Kidney (tissue), 14 donors: Measurements from ENCODE around the gene SLC46A3. TPM values are rescaled to one million over a fixed set of nuclear protein-coding genes. Genes with fewer than 3 reads are reported as not detected.

Experiments used
- DNase-seq, 5 donors: peaks; one replicate each; pipeline ENCODE4 v3.0.0-alpha.2; 2013 to 2020
- FAIRE-seq: peaks from 2 replicates; lab custom pipeline; 2012; peaks lifted over from hg19 to GRCh38; lab: Jason Lieb, UNC
- H3K27ac ChIP-seq, 2 donors: one replicate each; pipeline ENCODE4 v1.7.0; 2013; ENCODE audit warnings: low read depth in 2 of 2, low read length in 2 of 2, inconsistent platforms in 1 of 2
- H3K27me3 ChIP-seq: one replicate; pipeline ENCODE4 v1.7.1; 2013; ENCODE audit warnings: low read length, inconsistent platforms; ENCODE audit not compliant: control insufficient read depth, insufficient read depth
- H3K36me3 ChIP-seq, 3 donors: one replicate each; pipeline versions ENCODE4 v1.7.0 to v1.7.1; 2013; ENCODE audit warnings: low read length in 3 of 3, control low read depth in 1 of 3, inconsistent platforms in 1 of 3; ENCODE audit not compliant: insufficient read depth in 3 of 3, control insufficient read depth in 2 of 3
- H3K4me1 ChIP-seq, 3 donors: one replicate each; pipeline versions ENCODE4 v1.7.0 to v1.7.1; 2013; ENCODE audit warnings: low read length in 3 of 3, inconsistent platforms in 1 of 3, low read depth in 1 of 3; ENCODE audit not compliant: control insufficient read depth in 2 of 3, insufficient read depth in 2 of 3
- H3K4me3 ChIP-seq, 3 donors: one replicate each; pipeline versions ENCODE4 v1.7.0 to v1.8.1; 2013; ENCODE audit warnings: low read length in 3 of 3, control low read depth in 1 of 3, inconsistent platforms in 1 of 3
- H3K9ac ChIP-seq, 3 donors: one replicate each; pipeline versions ENCODE4 v1.7.0 to v1.7.1; 2013; ENCODE audit warnings: low read length in 3 of 3, control low read depth in 1 of 3, inconsistent platforms in 1 of 3
- H3K9me3 ChIP-seq, 3 donors: one replicate each; pipeline versions ENCODE4 v1.7.0 to v1.7.1; 2013; ENCODE audit warnings: low read length in 3 of 3, control low read depth in 1 of 3, inconsistent platforms in 1 of 3; ENCODE audit not compliant: control insufficient read depth in 2 of 3, insufficient read depth in 1 of 3
- intact Hi-C: fragments of 100-400 bp; cut with DNase I; formaldehyde crosslinking; loops from one replicate; pipeline ENCODE4 v1.11.1; 2022
- polyA plus RNA-seq: library from polyadenylated mRNA; stranded (reverse); fragments of 350-450 nt; fragmentation: Illumina TruSeq; extraction: RNeasy Lipid Tissue Mini Kit (QIAGEN cat#74804); gene quantifications from one replicate; pipeline ENCODE4 v1.2.3, GENCODE V29; 2014; ENCODE audit warnings: low read depth, low replicate concordance; ENCODE audit not compliant: insufficient read depth
- total RNA-seq: library from RNA; stranded (reverse); fragmentation: NEBNext Ultra II Directional; extraction: Animal tissue kit (Norgen Biotek cat#: 25700); gene quantifications from one replicate; pipeline ENCODE4 v1.2.1, GENCODE V29; 2021
- TF ChIP-seq, protein P1 (sequence below): IDR thresholded peaks from 3 replicates; pipeline ENCODE4 v1.5.1; 2012; ENCODE audit warnings: mild to moderate bottlenecking, moderate library complexity, borderline replicate concordance; ENCODE audit not compliant: insufficient read depth; ENCODE audit errors: extremely low read depth
- donor health status: control.
- donor health status: control.
- donor health status: control.
- donor health status: control.
- donor health status: control.
- donor health status: DM: yes; HTN: yes; CAD: no.
- donor health status: Normal renal cell carcinoma (clear cell type).

The SLC46A3 gene
- total and polyA plus RNA-seq, 2 donors from 2014 or later: 16.7 to 30.0 TPM

DNA sequence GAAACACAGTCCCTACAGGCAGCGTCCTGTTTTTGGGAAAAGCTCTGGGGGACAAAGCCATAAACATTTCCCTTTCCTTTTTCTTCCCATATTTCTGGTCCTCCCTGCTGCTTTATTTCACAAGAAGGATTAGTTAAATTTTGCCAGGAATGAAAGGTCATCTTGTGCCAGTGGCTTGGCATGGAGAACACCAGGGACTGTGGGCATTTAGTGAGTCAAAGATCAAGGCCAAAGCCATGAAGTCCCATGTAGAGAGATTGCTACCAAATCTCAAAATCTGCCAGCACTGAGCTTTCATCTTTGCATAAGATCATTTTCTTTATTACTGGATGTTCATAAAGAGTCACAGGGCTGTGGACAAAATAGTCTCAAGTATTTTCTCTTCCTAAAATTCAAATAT, 29.1 kb upstream of the SLC46A3 start:
- Histone ChIP-seq H3K27ac (no peak overlapping the region), H3K36me3 (no peaks in the 10 kb centered on the region), H3K9me3 (no peaks in the 10 kb centered on the region), H3K4me3 (no peak overlapping the region), H3K9ac (no peak overlapping the region), H3K27me3 (no peaks in the 10 kb centered on the region), H3K4me1 (no peaks in the 10 kb centered on the region)
- TF ChIP-seq, protein P1, sequence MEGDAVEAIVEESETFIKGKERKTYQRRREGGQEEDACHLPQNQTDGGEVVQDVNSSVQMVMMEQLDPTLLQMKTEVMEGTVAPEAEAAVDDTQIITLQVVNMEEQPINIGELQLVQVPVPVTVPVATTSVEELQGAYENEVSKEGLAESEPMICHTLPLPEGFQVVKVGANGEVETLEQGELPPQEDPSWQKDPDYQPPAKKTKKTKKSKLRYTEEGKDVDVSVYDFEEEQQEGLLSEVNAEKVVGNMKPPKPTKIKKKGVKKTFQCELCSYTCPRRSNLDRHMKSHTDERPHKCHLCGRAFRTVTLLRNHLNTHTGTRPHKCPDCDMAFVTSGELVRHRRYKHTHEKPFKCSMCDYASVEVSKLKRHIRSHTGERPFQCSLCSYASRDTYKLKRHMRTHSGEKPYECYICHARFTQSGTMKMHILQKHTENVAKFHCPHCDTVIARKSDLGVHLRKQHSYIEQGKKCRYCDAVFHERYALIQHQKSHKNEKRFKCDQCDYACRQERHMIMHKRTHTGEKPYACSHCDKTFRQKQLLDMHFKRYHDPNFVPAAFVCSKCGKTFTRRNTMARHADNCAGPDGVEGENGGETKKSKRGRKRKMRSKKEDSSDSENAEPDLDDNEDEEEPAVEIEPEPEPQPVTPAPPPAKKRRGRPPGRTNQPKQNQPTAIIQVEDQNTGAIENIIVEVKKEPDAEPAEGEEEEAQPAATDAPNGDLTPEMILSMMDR: no peak
- intact Hi-C loops: no loop called here
- FAIRE-seq (no peak), DNase-seq (no peak)

DNA sequence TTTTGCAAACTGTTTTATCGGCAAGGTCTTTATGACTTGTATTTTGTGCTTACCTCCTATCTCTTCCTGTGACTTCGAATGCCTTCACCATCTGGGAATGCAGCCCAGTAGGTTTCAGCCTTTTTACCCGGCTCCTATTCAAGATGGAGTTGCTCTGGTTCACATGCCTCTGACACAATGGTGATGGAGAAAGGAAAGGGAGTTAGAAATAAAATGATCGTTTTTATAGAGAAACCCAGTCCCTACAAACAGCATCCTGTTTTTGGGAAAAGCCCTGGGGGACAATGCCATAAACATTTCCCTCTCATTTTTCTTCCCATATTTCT, 27.5 kb upstream of the SLC46A3 start:
- intact Hi-C loops: no loop called here
- Histone ChIP-seq H3K27me3 (no peaks in the 10 kb centered on the region), H3K4me1 (no peaks in the 10 kb centered on the region), H3K9ac (no peak overlapping the region), H3K9me3 (no peaks in the 10 kb centered on the region), H3K4me3 (no peak overlapping the region), H3K27ac (no peak overlapping the region), H3K36me3 (no peaks in the 10 kb centered on the region)
- TF ChIP-seq, protein P1: no peak
- no peak for DNase-seq
- FAIRE-seq: no peak

DNA sequence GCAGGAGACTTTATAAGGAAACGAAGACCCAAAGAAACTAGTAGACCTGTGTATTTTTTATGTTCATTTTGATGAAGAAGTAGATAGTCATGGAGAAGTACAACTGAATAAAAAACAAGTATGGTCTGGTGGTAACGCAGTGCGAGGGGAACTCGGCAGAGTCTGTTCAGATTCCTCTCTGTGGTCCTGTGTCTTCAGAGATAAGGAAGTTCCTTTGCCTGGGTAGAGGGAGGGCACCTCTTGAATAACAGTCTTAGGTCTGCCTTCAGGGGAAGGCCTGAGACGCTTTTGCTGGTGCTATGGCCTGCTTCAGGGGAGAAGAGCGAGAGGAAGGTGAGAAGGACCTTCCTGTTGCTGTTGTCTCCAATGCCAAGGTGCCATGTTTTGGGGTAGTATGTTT, 25.9 kb upstream of the SLC46A3 start:
- intact Hi-C loops: no loop called here
- FAIRE-seq (no peak), DNase-seq (no peak)
- Histone ChIP-seq H3K36me3 (no peaks in the 10 kb centered on the region), H3K4me3 (no peak overlapping the region), H3K9me3 (no peaks in the 10 kb centered on the region), H3K27me3 (no peaks in the 10 kb centered on the region), H3K27ac (no peak overlapping the region), H3K9ac (no peak overlapping the region), H3K4me1 (no peaks in the 10 kb centered on the region)
- TF ChIP-seq, protein P1: no peak

DNA sequence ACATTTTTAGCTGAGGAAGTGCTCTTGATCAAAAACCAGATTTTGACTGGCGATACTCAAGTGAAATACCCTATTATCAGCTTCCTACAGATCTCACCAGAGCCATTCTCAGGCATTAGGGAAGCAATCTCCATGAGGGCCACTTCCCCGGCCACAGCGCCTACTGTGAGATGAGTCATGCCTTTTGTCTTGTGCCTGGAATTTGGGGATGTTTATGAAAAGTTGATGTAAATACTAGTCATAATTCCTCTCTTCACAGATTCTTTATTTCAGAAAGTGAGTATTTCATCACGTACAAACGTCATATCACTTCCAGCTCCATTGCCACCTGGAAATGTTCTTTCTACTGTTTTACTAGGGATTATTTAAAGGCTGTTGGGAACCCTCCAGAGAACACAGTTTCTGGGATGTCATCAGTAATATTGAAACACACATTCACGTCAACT, 25.3 kb upstream of the SLC46A3 start:
- no peak overlapping the region for H3K27ac ChIP-seq
- no peak for FAIRE-seq
- no peaks in the 10 kb centered on the region for H3K36me3 ChIP-seq
- no peaks in the 10 kb centered on the region for H3K4me1 ChIP-seq
- no peaks in the 10 kb centered on the region for H3K27me3 ChIP-seq
- TF ChIP-seq, protein P1: no peak
- no peak for DNase-seq
- H3K9ac ChIP-seq: no peak overlapping the region
- H3K9me3 ChIP-seq: no peaks in the 10 kb centered on the region
- H3K4me3 ChIP-seq: no peak overlapping the region
- intact Hi-C loops: no loop called here
